Neural progenitor cell (in vitro differentiated cells): ENCODE results near the gene CTNNA3. TPM values are rescaled to one million over a fixed set of nuclear protein-coding genes. Genes with fewer than 3 reads are reported as not detected.

Experiments used
- DNase-seq: peaks from one replicate; pipeline ENCODE4 v3.0.0-alpha.2; 2016; ENCODE audit warnings: low spot score
- H2AFZ ChIP-seq: fragments of 200-600 bp; sonication (generic); replicated peaks from 2 replicates; pipeline ENCODE4 v1.6.1; 2016; ENCODE audit warnings: antibody characterized with exemption
- H3F3A ChIP-seq: fragments of 200-600 bp; sonication (generic); 2 replicates; pipeline ENCODE4 v1.6.1; 2016; ENCODE audit warnings: antibody characterized with exemption, low read depth
- H3K27ac ChIP-seq: fragments of 200-600 bp; sonication (generic); 2 replicates; pipeline ENCODE4 v1.5.1; 2016; ENCODE audit warnings: mild to moderate bottlenecking
- H3K27me3 ChIP-seq: fragments of 200-600 bp; sonication (generic); 2 replicates; pipeline ENCODE4 v1.6.1; 2016; ENCODE audit warnings: mild to moderate bottlenecking, moderate library complexity
- H3K36me3 ChIP-seq: fragments of 200-600 bp; sonication (generic); 2 replicates; pipeline ENCODE4 v1.5.1; 2016
- H3K4me1 ChIP-seq: fragments of 200-600 bp; sonication (generic); 2 replicates; pipeline ENCODE4 v1.6.1; 2016; ENCODE audit warnings: mixed run types
- H3K4me2 ChIP-seq: fragments of 200-600 bp; sonication (generic); 2 replicates; pipeline ENCODE4 v1.6.1; 2016
- H3K4me3 ChIP-seq: fragments of 200-600 bp; sonication (generic); 2 replicates; pipeline ENCODE4 v1.5.1; 2016
- H3K79me2 ChIP-seq: fragments of 200-600 bp; sonication (generic); 2 replicates; pipeline ENCODE4 v1.6.1; 2016; ENCODE audit warnings: low read depth
- H3K9ac ChIP-seq: fragments of 200-600 bp; sonication (generic); 2 replicates; pipeline ENCODE4 v1.6.1; 2016
- H3K9me3 ChIP-seq: fragments of 200-600 bp; sonication (generic); 2 replicates; pipeline ENCODE4 v1.5.1; 2016; ENCODE audit warnings: low read depth
- H4K20me1 ChIP-seq: fragments of 200-600 bp; sonication (generic); 2 replicates; pipeline ENCODE4 v1.6.1; 2016; ENCODE audit warnings: low read depth
- H3K27ac Mint-ChIP-seq: 3 replicates; pipeline ENCODE4 v1.8.0; 2021; ENCODE audit warnings: mixed read lengths
- H3K27me3 Mint-ChIP-seq: 2 replicates; pipeline ENCODE4 v1.8.0; 2022; ENCODE audit warnings: low read depth, mild to moderate bottlenecking, inconsistent platforms, moderate library complexity, mixed read lengths; ENCODE audit not compliant: insufficient read depth
- H3K36me3 Mint-ChIP-seq: 3 replicates; pipeline ENCODE4 v1.8.0; 2021; ENCODE audit warnings: mixed read lengths
- H3K4me1 Mint-ChIP-seq: 3 replicates; pipeline ENCODE4 v1.8.0; 2021; ENCODE audit warnings: mixed read lengths
- H3K4me3 Mint-ChIP-seq: 3 replicates; pipeline ENCODE4 v1.8.0; 2021; ENCODE audit warnings: mild to moderate bottlenecking, moderate library complexity, mixed read lengths
- H3K9me3 Mint-ChIP-seq: 3 replicates; pipeline ENCODE4 v1.8.0; 2020; ENCODE audit warnings: mixed read lengths
- EZH2 ChIP-seq: fragments of 200-600 bp; sonication (generic); IDR thresholded peaks from 2 replicates; pipeline ENCODE4 v1.6.1; 2017; ENCODE audit warnings: antibody characterized with exemption, mild to moderate bottlenecking, moderate library complexity
- EZH2phosphoT487 ChIP-seq: fragments of 200-600 bp; sonication (generic); IDR thresholded peaks from 2 replicates; pipeline ENCODE4 v1.6.1; 2017; ENCODE audit warnings: antibody characterized with exemption
- total RNA-seq: library from RNA; depleted of rRNA; stranded (reverse); fragments of >200 nt; gene quantifications from 2 replicates; pipeline ENCODE4 v1.2.3, GENCODE V29; 2015; ENCODE audit warnings: low replicate concordance
- TF ChIP-seq, protein P1 (sequence below): fragments of 200-600 bp; sonication (generic); IDR thresholded peaks from 2 replicates; pipeline ENCODE4 v1.5.1; 2017; ENCODE audit warnings: antibody characterized with exemption, mild to moderate bottlenecking

Gene CTNNA3
- total RNA-seq, 1 donor from 2014 or later = 12.9 TPM

DNA sequence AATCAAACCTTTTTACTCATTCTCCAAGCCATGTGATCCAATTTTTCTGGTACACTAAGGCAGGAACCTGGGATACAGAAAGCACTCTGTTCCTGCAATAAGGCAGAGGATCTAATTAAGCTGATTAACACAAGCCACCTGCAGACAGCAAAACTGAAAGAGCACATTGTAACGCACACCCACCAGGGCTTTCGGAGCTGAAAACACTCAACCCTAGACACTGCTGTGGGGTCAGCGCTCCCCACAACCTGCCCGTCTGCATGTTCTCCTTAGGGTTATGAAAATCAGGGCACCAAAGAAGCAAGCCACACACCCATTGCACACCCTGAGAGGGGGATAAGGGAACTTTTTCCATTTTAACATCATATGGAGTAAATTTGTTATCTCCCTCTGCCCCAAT lies 1792.4 kb downstream of the CTNNA3 start:
- H3K27ac ChIP-seq = no peak overlapping the region
- no peak overlapping the region for H2AFZ ChIP-seq
- Mint-ChIP-seq H3K36me3 (no peaks in the 10 kb centered on the region), H3K27me3 (peaks cover 2% of the 10 kb centered on the region), H3K9me3 (no peaks in the 10 kb centered on the region), H3K4me3 (no peak overlapping the region), H3K4me1 (no peaks in the 10 kb centered on the region), H3K27ac (no peak overlapping the region)
- no peaks in the 10 kb centered on the region for H3K79me2 ChIP-seq
- no peak for TF ChIP-seq EZH2phosphoT487
- TF ChIP-seq, protein P1, sequence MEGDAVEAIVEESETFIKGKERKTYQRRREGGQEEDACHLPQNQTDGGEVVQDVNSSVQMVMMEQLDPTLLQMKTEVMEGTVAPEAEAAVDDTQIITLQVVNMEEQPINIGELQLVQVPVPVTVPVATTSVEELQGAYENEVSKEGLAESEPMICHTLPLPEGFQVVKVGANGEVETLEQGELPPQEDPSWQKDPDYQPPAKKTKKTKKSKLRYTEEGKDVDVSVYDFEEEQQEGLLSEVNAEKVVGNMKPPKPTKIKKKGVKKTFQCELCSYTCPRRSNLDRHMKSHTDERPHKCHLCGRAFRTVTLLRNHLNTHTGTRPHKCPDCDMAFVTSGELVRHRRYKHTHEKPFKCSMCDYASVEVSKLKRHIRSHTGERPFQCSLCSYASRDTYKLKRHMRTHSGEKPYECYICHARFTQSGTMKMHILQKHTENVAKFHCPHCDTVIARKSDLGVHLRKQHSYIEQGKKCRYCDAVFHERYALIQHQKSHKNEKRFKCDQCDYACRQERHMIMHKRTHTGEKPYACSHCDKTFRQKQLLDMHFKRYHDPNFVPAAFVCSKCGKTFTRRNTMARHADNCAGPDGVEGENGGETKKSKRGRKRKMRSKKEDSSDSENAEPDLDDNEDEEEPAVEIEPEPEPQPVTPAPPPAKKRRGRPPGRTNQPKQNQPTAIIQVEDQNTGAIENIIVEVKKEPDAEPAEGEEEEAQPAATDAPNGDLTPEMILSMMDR = no peak
- no peak for TF ChIP-seq EZH2
- no peaks in the 10 kb centered on the region for H3K36me3 ChIP-seq
- H4K20me1 ChIP-seq = no peaks in the 10 kb centered on the region
- no peak for DNase-seq
- H3K4me2 ChIP-seq = no peak overlapping the region
- H3K27me3 ChIP-seq = no peaks in the 10 kb centered on the region
- no peak overlapping the region for H3K9ac ChIP-seq
- H3K4me3 ChIP-seq = no peak overlapping the region
- no peaks in the 10 kb centered on the region for H3F3A ChIP-seq
- no peaks in the 10 kb centered on the region for H3K4me1 ChIP-seq
- H3K9me3 ChIP-seq = no peaks in the 10 kb centered on the region

DNA sequence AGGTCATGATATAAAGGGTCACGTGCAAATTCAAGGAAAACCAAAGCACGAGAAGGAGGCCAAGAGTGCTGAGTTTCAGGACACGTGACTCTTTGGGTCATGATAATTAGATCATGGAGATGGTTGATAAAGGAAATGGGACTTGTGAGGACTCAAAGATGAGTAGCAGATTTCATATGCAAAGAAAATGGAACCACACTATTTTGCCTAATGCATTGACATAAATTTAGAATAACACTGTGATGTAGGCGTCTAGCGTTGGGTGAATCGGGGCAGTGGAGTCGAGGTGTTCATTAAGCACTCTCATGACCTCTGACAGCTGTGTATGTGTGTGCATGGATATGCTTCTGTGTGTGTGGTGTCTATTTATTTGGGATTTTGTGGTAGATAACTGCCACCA lies 1795.7 kb downstream of the CTNNA3 start:
- Histone ChIP-seq H3K9ac (no peak overlapping the region), H3K27ac (no peak overlapping the region), H3K4me2 (no peak overlapping the region), H3K36me3 (no peaks in the 10 kb centered on the region), H3K9me3 (no peaks in the 10 kb centered on the region), H4K20me1 (no peaks in the 10 kb centered on the region), H3K27me3 (no peaks in the 10 kb centered on the region), H2AFZ (no peak overlapping the region), H3K4me3 (no peak overlapping the region), H3K4me1 (no peaks in the 10 kb centered on the region), H3F3A (no peaks in the 10 kb centered on the region), H3K79me2 (no peaks in the 10 kb centered on the region)
- H3K4me1 Mint-ChIP-seq = no peaks in the 10 kb centered on the region
- DNase-seq = no peak
- H3K36me3 Mint-ChIP-seq = no peaks in the 10 kb centered on the region
- H3K9me3 Mint-ChIP-seq = no peaks in the 10 kb centered on the region
- TF ChIP-seq, protein P1 = no peak
- no peak for TF ChIP-seq EZH2phosphoT487
- no peak for TF ChIP-seq EZH2
- H3K27ac Mint-ChIP-seq = no peak overlapping the region
- peaks cover 2% of the 10 kb centered on the region for H3K27me3 Mint-ChIP-seq
- H3K4me3 Mint-ChIP-seq = no peak overlapping the region

DNA sequence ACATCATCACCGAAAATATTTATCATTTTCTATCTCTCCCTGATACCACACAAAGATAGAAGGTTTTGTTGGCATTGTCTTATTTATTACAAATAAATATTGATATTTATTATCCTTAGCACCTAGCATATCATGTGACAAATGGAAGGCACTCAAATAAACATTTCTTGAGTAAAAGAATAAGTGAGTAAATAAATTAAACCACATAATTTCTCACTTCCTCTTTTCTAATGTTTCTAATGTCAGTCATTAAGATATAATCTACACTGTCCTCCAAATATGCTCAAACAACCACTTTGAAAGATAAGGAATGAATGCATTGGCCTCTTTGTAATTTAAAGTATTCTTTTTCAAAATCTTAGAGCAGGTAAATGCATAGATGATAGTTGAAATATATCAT lies 1797.9 kb downstream of the CTNNA3 start:
- no peaks in the 10 kb centered on the region for H3K36me3 Mint-ChIP-seq
- TF ChIP-seq EZH2phosphoT487 (no peak), EZH2 (no peak)
- TF ChIP-seq, protein P1 = no peak
- H2AFZ ChIP-seq = no peak overlapping the region
- no peak overlapping the region for H3K27ac ChIP-seq
- no peak overlapping the region for H3K27ac Mint-ChIP-seq
- no peak overlapping the region for H3K9ac ChIP-seq
- H3K27me3 ChIP-seq = no peaks in the 10 kb centered on the region
- H3K27me3 Mint-ChIP-seq = no peaks in the 10 kb centered on the region
- no peaks in the 10 kb centered on the region for H3K36me3 ChIP-seq
- H3K9me3 Mint-ChIP-seq = no peaks in the 10 kb centered on the region
- no peak overlapping the region for H3K4me3 Mint-ChIP-seq
- H3F3A ChIP-seq = no peaks in the 10 kb centered on the region
- no peaks in the 10 kb centered on the region for H3K9me3 ChIP-seq
- H3K4me3 ChIP-seq = no peak overlapping the region
- no peaks in the 10 kb centered on the region for H3K79me2 ChIP-seq
- no peaks in the 10 kb centered on the region for H4K20me1 ChIP-seq
- peaks cover 5% of the 10 kb centered on the region for H3K4me1 Mint-ChIP-seq
- H3K4me1 ChIP-seq = no peaks in the 10 kb centered on the region
- DNase-seq = no peak
- no peak overlapping the region for H3K4me2 ChIP-seq

DNA sequence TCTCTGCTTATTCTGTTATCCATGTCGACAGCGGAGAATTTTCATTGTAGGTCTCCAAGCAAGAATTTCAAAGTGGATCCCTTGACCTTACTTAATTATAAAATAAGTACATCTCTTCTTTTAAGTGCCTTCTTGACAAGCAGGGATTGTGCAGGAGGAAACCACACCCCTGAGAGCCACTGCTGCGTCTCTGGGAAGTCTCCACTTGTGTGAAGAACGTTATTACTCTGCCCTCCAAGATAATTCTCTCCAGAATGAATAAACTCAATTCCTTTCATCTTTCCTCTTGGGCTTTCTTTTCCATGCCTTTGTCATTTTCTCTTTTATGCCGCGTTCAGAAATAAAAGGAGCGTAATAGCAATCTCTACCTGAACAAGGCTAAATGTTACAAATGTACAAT lies 1801.0 kb downstream of the CTNNA3 start:
- Histone ChIP-seq H3K9me3 (no peaks in the 10 kb centered on the region), H3K36me3 (no peaks in the 10 kb centered on the region), H3F3A (no peaks in the 10 kb centered on the region), H3K79me2 (no peaks in the 10 kb centered on the region), H2AFZ (no peak overlapping the region), H3K4me2 (no peak overlapping the region), H3K27ac (no peak overlapping the region), H3K4me1 (no peaks in the 10 kb centered on the region), H3K9ac (no peak overlapping the region), H4K20me1 (no peaks in the 10 kb centered on the region), H3K4me3 (no peak overlapping the region), H3K27me3 (no peaks in the 10 kb centered on the region)
- DNase-seq = no peak
- Mint-ChIP-seq H3K27me3 (no peaks in the 10 kb centered on the region), H3K4me1 (peaks cover 16% of the 10 kb centered on the region), H3K36me3 (no peaks in the 10 kb centered on the region), H3K9me3 (no peaks in the 10 kb centered on the region), H3K27ac (no peak overlapping the region), H3K4me3 (no peak overlapping the region)
- TF ChIP-seq EZH2 = no peak
